ENCODE data around the gene IGF2BP2.
A peak's percentile ranks its signal among the peaks of the same experiment; 100 is the strongest.
"Not testable (repeated sequence)": the region's sequence is repeated elsewhere in the genome, so short reads cannot be mapped to it uniquely, and the experiment has no call there.

IGF2BP2 gene

GRCh38 chr3:185701611-185702261, 123.1 kb downstream of the IGF2BP2 start:
- H3K9me3 ChIP-seq (ENCODE audit: severe bottlenecking): no peaks in the 10 kb centered on the region
- peaks cover 13% of the 10 kb centered on the region for H3K4me1 ChIP-seq (ENCODE audit: insufficient read depth, poor library complexity, severe bottlenecking)
- TF ChIP-seq, protein P1, sequence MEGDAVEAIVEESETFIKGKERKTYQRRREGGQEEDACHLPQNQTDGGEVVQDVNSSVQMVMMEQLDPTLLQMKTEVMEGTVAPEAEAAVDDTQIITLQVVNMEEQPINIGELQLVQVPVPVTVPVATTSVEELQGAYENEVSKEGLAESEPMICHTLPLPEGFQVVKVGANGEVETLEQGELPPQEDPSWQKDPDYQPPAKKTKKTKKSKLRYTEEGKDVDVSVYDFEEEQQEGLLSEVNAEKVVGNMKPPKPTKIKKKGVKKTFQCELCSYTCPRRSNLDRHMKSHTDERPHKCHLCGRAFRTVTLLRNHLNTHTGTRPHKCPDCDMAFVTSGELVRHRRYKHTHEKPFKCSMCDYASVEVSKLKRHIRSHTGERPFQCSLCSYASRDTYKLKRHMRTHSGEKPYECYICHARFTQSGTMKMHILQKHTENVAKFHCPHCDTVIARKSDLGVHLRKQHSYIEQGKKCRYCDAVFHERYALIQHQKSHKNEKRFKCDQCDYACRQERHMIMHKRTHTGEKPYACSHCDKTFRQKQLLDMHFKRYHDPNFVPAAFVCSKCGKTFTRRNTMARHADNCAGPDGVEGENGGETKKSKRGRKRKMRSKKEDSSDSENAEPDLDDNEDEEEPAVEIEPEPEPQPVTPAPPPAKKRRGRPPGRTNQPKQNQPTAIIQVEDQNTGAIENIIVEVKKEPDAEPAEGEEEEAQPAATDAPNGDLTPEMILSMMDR (IDR thresholded peaks at IDR 0.05; ENCODE audit: poor library complexity, severe bottlenecking): no peak
- no peak for ATAC-seq (ENCODE audit: low read depth)
- H3K27me3 ChIP-seq (ENCODE audit: insufficient read depth, poor library complexity, severe bottlenecking): no peaks in the 10 kb centered on the region
- no peak overlapping the region for H3K4me3 ChIP-seq (ENCODE audit: severe bottlenecking)
- peak overlapping the region; percentile 43 for H3K27ac ChIP-seq (ENCODE audit: poor library complexity, severe bottlenecking)
- no peak for DNase-seq (ENCODE audit: low spot score)
- H3K36me3 ChIP-seq (ENCODE audit: low read depth): peaks cover under 1% of the 10 kb centered on the region; the same call in 1 of the 2 replicates

GRCh38 chr3:185699927-185700326, 124.9 kb downstream of the IGF2BP2 start:
- ATAC-seq (ENCODE audit: low read depth) (no peak), DNase-seq (ENCODE audit: low spot score) (no peak)
- TF ChIP-seq, protein P1 (IDR thresholded peaks at IDR 0.05; ENCODE audit: poor library complexity, severe bottlenecking): no peak
- H3K9me3 ChIP-seq (ENCODE audit: severe bottlenecking): no peaks in the 10 kb centered on the region
- H3K27me3 ChIP-seq (ENCODE audit: insufficient read depth, poor library complexity, severe bottlenecking): no peaks in the 10 kb centered on the region
- H3K4me1 ChIP-seq (ENCODE audit: insufficient read depth, poor library complexity, severe bottlenecking): peaks cover 17% of the 10 kb centered on the region
- H3K27ac ChIP-seq (ENCODE audit: poor library complexity, severe bottlenecking): no peak overlapping the region
- peaks cover 5% of the 10 kb centered on the region; the same call in 1 of the 2 replicates for H3K36me3 ChIP-seq (ENCODE audit: low read depth)
- H3K4me3 ChIP-seq (ENCODE audit: severe bottlenecking): no peak overlapping the region

GRCh38 chr3:185697228-185697627, 127.6 kb downstream of the IGF2BP2 start:
- Histone ChIP-seq H3K36me3 (ENCODE audit: low read depth) (peaks cover 18% of the 10 kb centered on the region), H3K27ac (ENCODE audit: poor library complexity, severe bottlenecking) (peak overlapping the region; percentile 78), H3K4me1 (ENCODE audit: insufficient read depth, poor library complexity, severe bottlenecking) (peaks cover 18% of the 10 kb centered on the region)
- not testable (repeated sequence) for H3K27me3 ChIP-seq (ENCODE audit: insufficient read depth, poor library complexity, severe bottlenecking); H3K4me3 ChIP-seq (ENCODE audit: severe bottlenecking); ATAC-seq (ENCODE audit: low read depth); H3K9me3 ChIP-seq (ENCODE audit: severe bottlenecking); DNase-seq (ENCODE audit: low spot score)

DNA sequence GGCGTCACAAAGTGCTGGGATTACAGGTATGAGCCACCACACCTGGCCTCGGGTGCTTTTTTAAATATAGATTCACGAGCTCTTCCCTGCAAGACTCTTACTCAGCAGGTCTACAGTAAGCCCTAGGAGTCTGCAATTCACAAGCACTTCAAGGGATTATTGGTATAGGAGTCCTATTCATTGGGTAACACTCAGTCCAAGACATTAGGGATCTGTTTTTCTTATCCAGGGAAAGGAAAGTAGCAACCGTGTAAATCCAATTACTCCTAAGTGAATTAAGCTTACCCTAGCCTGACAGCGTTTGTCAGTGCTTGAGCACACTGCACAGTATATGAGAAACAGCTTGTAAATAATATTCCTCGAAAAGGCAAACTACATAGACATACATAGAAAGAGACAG, 128.8 kb downstream of the IGF2BP2 start:
- no peaks in the 10 kb centered on the region for H3K9me3 ChIP-seq (ENCODE audit: severe bottlenecking)
- TF ChIP-seq, protein P1 (IDR thresholded peaks at IDR 0.05; ENCODE audit: poor library complexity, severe bottlenecking): no peak
- peaks cover 15% of the 10 kb centered on the region for H3K4me1 ChIP-seq (ENCODE audit: insufficient read depth, poor library complexity, severe bottlenecking)
- H3K4me3 ChIP-seq (ENCODE audit: severe bottlenecking): no peak overlapping the region
- no peak; the same call in 2 of the 3 replicates for ATAC-seq (ENCODE audit: low read depth)
- no peak for DNase-seq (ENCODE audit: low spot score)
- H3K27ac ChIP-seq (ENCODE audit: poor library complexity, severe bottlenecking): peak overlapping the region; percentile 78
- H3K27me3 ChIP-seq (ENCODE audit: insufficient read depth, poor library complexity, severe bottlenecking): no peaks in the 10 kb centered on the region
- H3K36me3 ChIP-seq (ENCODE audit: low read depth): peaks cover 30% of the 10 kb centered on the region

DNA sequence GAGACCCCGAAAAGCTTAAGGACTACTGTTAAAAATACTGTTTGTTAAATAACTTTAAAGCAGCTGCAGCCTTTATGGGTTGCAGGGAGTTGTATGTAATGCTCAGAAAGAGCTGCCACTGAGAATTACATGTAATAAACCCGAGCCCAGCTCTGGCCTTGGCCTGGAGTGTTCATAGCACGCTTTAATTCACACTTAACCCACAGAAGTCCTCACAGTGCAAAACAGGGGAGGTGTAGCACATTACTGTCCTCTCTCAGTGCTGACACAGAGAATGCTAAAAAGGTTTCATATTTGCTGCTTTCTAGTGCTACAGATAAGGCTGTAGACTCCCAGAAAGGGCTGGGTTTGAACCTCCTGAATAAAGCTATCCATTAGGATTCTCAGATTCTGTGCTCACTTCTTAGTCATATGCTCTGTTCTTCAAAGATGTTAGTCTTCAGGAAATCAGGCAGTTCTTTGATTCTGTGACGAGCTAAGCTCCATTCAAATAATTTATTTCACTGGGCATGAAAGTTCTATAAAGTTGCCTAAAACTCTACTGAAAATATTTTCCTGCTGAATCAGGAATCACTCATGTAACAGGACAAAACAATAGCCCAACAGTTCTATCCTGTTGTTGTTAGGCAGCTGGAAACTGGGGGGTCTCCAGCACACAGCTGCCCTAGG, 130.7 kb downstream of the IGF2BP2 start:
- Histone ChIP-seq H3K27me3 (ENCODE audit: insufficient read depth, poor library complexity, severe bottlenecking) (no peaks in the 10 kb centered on the region), H3K9me3 (ENCODE audit: severe bottlenecking) (no peaks in the 10 kb centered on the region), H3K27ac (ENCODE audit: poor library complexity, severe bottlenecking) (peak overlapping the region; percentile 78), H3K4me1 (ENCODE audit: insufficient read depth, poor library complexity, severe bottlenecking) (peaks cover 18% of the 10 kb centered on the region), H3K4me3 (ENCODE audit: severe bottlenecking) (no peak overlapping the region), H3K36me3 (ENCODE audit: low read depth) (peaks cover 42% of the 10 kb centered on the region)
- TF ChIP-seq, protein P1 (IDR thresholded peaks at IDR 0.05; ENCODE audit: poor library complexity, severe bottlenecking): no peak
- peak; percentile 70 for ATAC-seq (ENCODE audit: low read depth)
- DNase-seq (ENCODE audit: low spot score): no peak

Measured in RWPE2 (cell line).